ENCODE data around the gene TMCC2. TPM values are rescaled to one million over a fixed set of nuclear protein-coding genes. Genes with fewer than 3 reads are reported as not detected.
"Not testable (repeated sequence)": the region's sequence is repeated elsewhere in the genome, so short reads cannot be mapped to it uniquely, and the experiment has no call there.

The TMCC2 gene, protein sequence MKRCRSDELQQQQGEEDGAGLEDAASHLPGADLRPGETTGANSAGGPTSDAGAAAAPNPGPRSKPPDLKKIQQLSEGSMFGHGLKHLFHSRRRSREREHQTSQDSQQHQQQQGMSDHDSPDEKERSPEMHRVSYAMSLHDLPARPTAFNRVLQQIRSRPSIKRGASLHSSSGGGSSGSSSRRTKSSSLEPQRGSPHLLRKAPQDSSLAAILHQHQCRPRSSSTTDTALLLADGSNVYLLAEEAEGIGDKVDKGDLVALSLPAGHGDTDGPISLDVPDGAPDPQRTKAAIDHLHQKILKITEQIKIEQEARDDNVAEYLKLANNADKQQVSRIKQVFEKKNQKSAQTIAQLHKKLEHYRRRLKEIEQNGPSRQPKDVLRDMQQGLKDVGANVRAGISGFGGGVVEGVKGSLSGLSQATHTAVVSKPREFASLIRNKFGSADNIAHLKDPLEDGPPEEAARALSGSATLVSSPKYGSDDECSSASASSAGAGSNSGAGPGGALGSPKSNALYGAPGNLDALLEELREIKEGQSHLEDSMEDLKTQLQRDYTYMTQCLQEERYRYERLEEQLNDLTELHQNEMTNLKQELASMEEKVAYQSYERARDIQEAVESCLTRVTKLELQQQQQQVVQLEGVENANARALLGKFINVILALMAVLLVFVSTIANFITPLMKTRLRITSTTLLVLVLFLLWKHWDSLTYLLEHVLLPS
- total RNA-seq (6.1 TPM), polyA plus RNA-seq (ENCODE audit: insufficient read depth in 1 of 8, insufficient read length in 8 of 8, low replicate concordance in 1 of 8) (10 to 100 TPM in 5 of 8 donors, 1 to 10 TPM in 3; 8.0 to 13.4 (median 10.9) TPM)
- long read RNA-seq, donor 1, partial matches to known transcripts = 0 of 1 reads
- long read RNA-seq, donor 1, other reads (novel, unspliced or antisense) = 0 of 1 reads
- long read RNA-seq, donor 2 = 0 reads
- long read RNA-seq, donor 3 = 0 reads
- long read RNA-seq, donor 4, partial matches to known transcripts = 0 of 1 reads
- long read RNA-seq, donor 4, other reads (novel, unspliced or antisense) = 0 of 1 reads
- long read RNA-seq, donor 5, partial matches to known transcripts = 0 of 2 reads
- long read RNA-seq, donor 5, other reads (novel, unspliced or antisense) = 0 of 2 reads
- long read RNA-seq, donor 6, partial matches to known transcripts = 0 of 2 reads
- long read RNA-seq, donor 6, other reads (novel, unspliced or antisense) = 0 of 2 reads
- long read RNA-seq, donor 7, partial matches to known transcripts = 0 of 2 reads
- long read RNA-seq, donor 7, other reads (novel, unspliced or antisense) = 0 of 2 reads
- long read RNA-seq, donor 8 = 0 reads
- long read RNA-seq, donor 9, partial matches to known transcripts = 0 of 1 reads
- long read RNA-seq, donor 9, other reads (novel, unspliced or antisense) = 0 of 1 reads
- long read RNA-seq, donor 10 = 0 reads
- long read RNA-seq, donor 11, partial matches to known transcripts = 0 of 1 reads
- long read RNA-seq, donor 11, other reads (novel, unspliced or antisense) = 0 of 1 reads

DNA sequence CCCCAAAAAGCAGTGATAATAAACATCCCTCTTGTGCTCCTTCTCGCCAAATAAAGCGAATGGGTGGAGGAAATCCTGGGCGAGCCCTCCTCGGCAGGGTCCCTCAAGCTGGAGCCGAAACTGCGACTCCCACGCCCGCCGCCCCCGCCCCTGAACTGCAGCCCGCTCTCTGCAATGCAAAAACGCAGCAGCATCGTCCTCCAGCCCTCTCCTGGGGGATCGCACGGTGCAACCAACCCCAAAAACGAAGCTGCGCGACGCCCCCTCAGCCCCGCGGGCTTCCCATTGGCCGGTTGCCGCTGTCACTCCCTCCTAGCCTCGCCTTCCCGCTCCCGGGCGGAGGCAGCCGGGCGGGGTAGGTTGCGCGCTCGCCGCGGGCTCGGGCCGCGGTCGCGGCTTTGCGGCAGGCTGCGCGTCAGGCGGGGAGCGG is at the start of gene TMCC2:
TMCC2 (plus strand) TSS at position 363 of the 430 bp plus-strand sequence. CDS start 619 bp downstream, outside the sequence.
- H3K27ac ChIP-seq (ENCODE audit: low read length) = no peak within 1 kb of the TSS
- peak; percentile 98 for DNase-seq
- under 1% methylated on average over 40 of the region's 44 CpGs for WGBS (ENCODE audit: insufficient coverage)
- peak within 1 kb of the TSS; percentile 57 for H3K4me3 ChIP-seq (ENCODE audit: low read length)
- H3K27me3 ChIP-seq (ENCODE audit: control insufficient read depth, insufficient read depth, low read length) = peaks cover 8% of the 10 kb centered on the region
- no peaks in the 10 kb centered on the region for H3K36me3 ChIP-seq (ENCODE audit: control insufficient read depth, insufficient read depth, low read length)
- H3K9me3 ChIP-seq (replicated peaks; ENCODE audit: control insufficient read depth, low read depth, low read length) = no peaks in the 10 kb centered on the region
- peaks cover 30% of the 10 kb centered on the region for H3K4me1 ChIP-seq (ENCODE audit: control insufficient read depth, insufficient read depth, low read length)

DNA sequence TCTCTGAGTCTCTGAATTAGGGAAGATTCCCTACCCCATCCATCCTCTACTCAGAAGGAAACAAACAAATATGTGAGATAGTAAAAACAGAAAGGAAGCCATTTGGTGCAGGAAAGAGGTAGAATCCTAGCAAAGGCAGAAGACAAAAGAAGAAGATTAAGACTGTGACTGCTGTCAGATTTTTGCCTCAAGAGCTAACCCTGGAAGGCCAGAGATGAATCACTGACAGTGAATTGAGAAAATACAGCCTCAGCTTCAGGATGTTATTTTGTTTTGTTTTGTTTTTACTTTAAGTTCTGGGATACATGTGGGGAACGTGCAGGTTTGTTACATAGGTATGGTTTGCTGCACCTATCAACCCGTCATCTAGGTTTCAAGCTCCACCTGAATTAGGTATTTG is 47.9 kb upstream of the TMCC2 start:
- Histone ChIP-seq H3K4me3 (ENCODE audit: low read length) (no peak overlapping the region), H3K9me3 (replicated peaks; ENCODE audit: control insufficient read depth, low read depth, low read length) (no peaks in the 10 kb centered on the region), H3K27ac (ENCODE audit: low read length) (no peak overlapping the region), H3K4me1 (ENCODE audit: control insufficient read depth, insufficient read depth, low read length) (peaks cover 5% of the 10 kb centered on the region), H3K27me3 (ENCODE audit: control insufficient read depth, insufficient read depth, low read length) (no peaks in the 10 kb centered on the region), H3K36me3 (ENCODE audit: control insufficient read depth, insufficient read depth, low read length) (peaks cover 5% of the 10 kb centered on the region)
- WGBS (ENCODE audit: insufficient coverage) = no CpG with 5 or more reads among the region's 2 CpGs
- no peak for DNase-seq

DNA sequence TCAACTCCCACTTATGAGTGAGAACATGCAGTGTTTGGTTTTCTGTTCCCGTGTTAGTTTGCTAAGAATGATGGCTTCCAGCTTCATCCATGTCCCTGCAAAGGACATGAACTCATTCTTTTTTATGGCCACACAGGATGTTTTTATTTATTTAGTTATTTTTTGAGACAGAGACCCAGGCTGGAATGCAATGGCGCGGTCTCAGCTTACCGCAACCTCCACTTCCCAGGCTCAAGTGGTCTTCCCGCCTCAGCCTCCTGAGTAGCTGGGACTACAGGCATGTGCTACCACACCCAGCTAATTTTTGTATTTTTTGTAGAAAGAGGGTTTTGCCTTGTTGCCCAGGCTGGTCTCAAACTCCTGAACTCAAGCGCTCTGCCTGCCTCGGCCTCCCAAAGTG is 47.4 kb upstream of the TMCC2 start:
- not testable (repeated sequence) for H3K27me3 ChIP-seq (ENCODE audit: control insufficient read depth, insufficient read depth, low read length); H3K4me1 ChIP-seq (ENCODE audit: control insufficient read depth, insufficient read depth, low read length); H3K9me3 ChIP-seq (replicated peaks; ENCODE audit: control insufficient read depth, low read depth, low read length); H3K36me3 ChIP-seq (ENCODE audit: control insufficient read depth, insufficient read depth, low read length); H3K4me3 ChIP-seq (ENCODE audit: low read length); DNase-seq; H3K27ac ChIP-seq (ENCODE audit: low read length)
- 100% methylated on average over 2 of the region's 7 CpGs for WGBS (ENCODE audit: insufficient coverage)

DNA sequence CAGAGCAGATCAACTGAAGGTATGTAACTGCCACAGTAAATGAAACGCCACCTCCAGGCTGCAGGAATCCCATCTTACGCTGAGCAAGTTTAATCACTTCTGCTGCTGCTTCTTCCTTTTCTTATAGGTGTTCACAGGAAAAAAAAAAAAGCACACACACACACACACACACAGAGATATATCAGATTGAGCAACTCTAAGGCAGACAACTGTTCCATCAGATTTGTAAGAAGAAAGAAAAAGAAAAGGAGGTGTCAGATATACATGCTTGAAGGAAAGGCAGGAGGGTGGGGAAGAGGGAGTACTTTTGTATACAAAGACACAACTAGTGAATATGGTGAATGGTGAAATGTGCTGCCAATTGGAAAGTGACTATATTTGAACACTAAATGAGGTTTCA is 44.8 kb upstream of the TMCC2 start:
- Histone ChIP-seq H3K27me3 (ENCODE audit: control insufficient read depth, insufficient read depth, low read length) (no peaks in the 10 kb centered on the region), H3K36me3 (ENCODE audit: control insufficient read depth, insufficient read depth, low read length) (peaks cover 15% of the 10 kb centered on the region), H3K9me3 (replicated peaks; ENCODE audit: control insufficient read depth, low read depth, low read length) (no peaks in the 10 kb centered on the region), H3K4me3 (ENCODE audit: low read length) (no peak overlapping the region), H3K27ac (ENCODE audit: low read length) (no peak overlapping the region), H3K4me1 (ENCODE audit: control insufficient read depth, insufficient read depth, low read length) (peaks cover 4% of the 10 kb centered on the region)
- whole genome bisulfite sequencing (ENCODE audit: insufficient coverage) = 60% methylated on average over 2 of the region's 2 CpGs
- no peak for DNase-seq

DNA sequence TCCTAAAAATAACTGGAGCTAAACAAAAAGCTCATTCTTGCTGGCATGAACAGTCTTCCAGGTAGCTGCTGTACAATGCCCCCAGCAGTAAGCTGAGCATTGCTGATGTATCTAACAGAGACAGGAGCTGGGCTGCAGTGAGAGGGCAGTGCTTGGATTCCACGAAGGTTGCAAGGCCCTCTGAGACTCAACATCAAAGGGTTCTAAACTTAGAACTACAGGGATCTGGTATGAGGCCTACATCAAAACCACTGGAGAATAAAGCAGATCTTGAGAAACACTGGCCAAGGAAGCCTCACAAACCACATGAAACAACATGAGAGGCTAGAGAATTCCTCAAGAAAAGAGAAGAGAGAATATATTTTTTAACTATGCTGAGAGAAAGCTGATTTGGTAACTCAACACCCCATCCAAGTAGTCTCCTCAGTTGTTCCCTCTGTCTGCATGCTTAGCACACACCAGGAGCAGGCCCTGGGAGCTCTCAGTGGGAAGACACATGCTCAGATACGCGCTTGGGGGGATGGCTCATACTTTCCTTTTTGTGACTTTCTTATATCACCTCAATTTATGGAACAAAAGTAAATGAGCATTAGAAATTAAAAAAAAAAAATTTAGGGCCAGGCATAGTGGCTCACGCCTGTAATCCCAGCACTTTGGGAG is 43.9 kb upstream of the TMCC2 start:
- H3K4me3 ChIP-seq (ENCODE audit: low read length) = no peak overlapping the region
- peaks cover 4% of the 10 kb centered on the region for H3K4me1 ChIP-seq (ENCODE audit: control insufficient read depth, insufficient read depth, low read length)
- H3K36me3 ChIP-seq (ENCODE audit: control insufficient read depth, insufficient read depth, low read length) = peaks cover 15% of the 10 kb centered on the region
- peak overlapping the region; percentile 62 for H3K27ac ChIP-seq (ENCODE audit: low read length)
- no peaks in the 10 kb centered on the region for H3K27me3 ChIP-seq (ENCODE audit: control insufficient read depth, insufficient read depth, low read length)
- no peaks in the 10 kb centered on the region for H3K9me3 ChIP-seq (replicated peaks; ENCODE audit: control insufficient read depth, low read depth, low read length)
- 17% methylated on average over 1 of the region's 4 CpGs for WGBS (ENCODE audit: insufficient coverage)
- DNase-seq = peak; percentile 35

DNA sequence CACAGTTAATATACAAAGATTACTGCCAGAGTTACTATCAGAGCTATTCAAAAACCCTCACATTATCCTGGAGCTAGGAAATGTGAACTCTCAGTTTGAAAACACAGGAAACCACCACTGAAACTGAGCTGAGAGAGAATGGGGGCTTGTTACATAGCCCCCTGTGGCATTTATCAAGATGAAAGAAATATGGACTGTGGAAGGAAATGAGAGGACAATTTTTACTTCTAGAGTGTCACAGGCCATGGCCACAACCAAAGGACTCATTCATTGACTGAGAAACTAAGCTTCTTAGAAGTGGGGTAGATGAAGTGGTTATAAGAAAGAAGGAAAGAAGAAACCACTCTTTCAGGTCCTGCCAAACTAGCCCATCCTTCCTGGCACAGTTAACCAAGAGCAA is 41.6 kb upstream of the TMCC2 start:
- DNase-seq = no peak

DNA sequence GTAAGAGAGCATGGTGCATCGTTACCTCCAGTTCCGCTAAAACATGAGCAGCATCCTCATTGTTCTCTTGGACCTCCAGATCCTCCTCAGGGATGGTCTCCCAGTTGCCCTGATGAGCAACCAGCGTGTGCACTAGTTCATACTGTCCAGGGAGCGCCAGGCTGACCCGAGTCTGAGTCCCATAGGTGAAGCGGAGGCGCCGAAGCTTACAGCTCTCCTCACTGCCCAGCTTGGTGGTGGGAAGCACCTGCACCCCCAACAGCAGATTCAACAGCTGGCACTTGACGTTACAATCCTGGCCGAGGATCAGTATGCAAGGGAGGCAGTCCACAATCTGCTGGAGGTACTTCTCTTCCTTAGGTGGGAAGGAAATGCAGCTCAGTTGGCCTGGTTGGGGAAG is 40.3 kb upstream of the TMCC2 start:
- H3K27me3 ChIP-seq (ENCODE audit: control insufficient read depth, insufficient read depth, low read length) = no peaks in the 10 kb centered on the region
- DNase-seq = no peak
- peaks cover 15% of the 10 kb centered on the region for H3K36me3 ChIP-seq (ENCODE audit: control insufficient read depth, insufficient read depth, low read length)
- no peaks in the 10 kb centered on the region for H3K9me3 ChIP-seq (replicated peaks; ENCODE audit: control insufficient read depth, low read depth, low read length)
- 92% methylated on average over 7 of the region's 10 CpGs for WGBS (ENCODE audit: insufficient coverage)
- no peak overlapping the region for H3K4me3 ChIP-seq (ENCODE audit: low read length)
- no peak overlapping the region for H3K27ac ChIP-seq (ENCODE audit: low read length)
- H3K4me1 ChIP-seq (ENCODE audit: control insufficient read depth, insufficient read depth, low read length) = peaks cover 4% of the 10 kb centered on the region

More for the DNA sequence above, 41.6 kb upstream of the TMCC2 start:
- Histone ChIP-seq H3K36me3 (ENCODE audit: control insufficient read depth, insufficient read depth, low read length) (peaks cover 15% of the 10 kb centered on the region), H3K9me3 (replicated peaks; ENCODE audit: control insufficient read depth, low read depth, low read length) (no peaks in the 10 kb centered on the region), H3K27me3 (ENCODE audit: control insufficient read depth, insufficient read depth, low read length) (no peaks in the 10 kb centered on the region), H3K4me3 (ENCODE audit: low read length) (no peak overlapping the region), H3K4me1 (ENCODE audit: control insufficient read depth, insufficient read depth, low read length) (peaks cover 4% of the 10 kb centered on the region), H3K27ac (ENCODE audit: low read length) (no peak overlapping the region)

DNA sequence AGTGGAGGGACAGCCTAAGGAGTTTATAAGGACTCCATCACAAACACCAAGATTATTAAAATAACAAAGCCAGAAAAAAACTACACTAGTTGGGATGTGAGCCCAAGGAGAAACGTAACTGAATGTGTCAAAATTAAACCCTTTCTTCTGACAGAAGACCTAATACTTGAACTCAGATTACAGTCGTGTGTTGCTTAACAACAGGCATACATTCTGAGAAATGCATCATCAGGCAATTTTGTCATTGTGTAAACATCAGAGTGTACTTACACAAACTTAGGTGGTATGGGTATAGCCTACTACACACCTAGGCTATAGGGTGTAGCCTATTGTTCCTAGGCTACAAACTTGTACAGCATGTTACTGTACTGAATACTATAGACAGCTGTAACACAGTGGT is 39.6 kb upstream of the TMCC2 start:
- H3K4me1 ChIP-seq (ENCODE audit: control insufficient read depth, insufficient read depth, low read length) = peaks cover 4% of the 10 kb centered on the region
- no peak overlapping the region for H3K4me3 ChIP-seq (ENCODE audit: low read length)
- H3K27me3 ChIP-seq (ENCODE audit: control insufficient read depth, insufficient read depth, low read length) = no peaks in the 10 kb centered on the region
- H3K36me3 ChIP-seq (ENCODE audit: control insufficient read depth, insufficient read depth, low read length) = peaks cover 12% of the 10 kb centered on the region
- no peaks in the 10 kb centered on the region for H3K9me3 ChIP-seq (replicated peaks; ENCODE audit: control insufficient read depth, low read depth, low read length)
- WGBS (ENCODE audit: insufficient coverage) = no CpG with 5 or more reads among the region's 2 CpGs
- DNase-seq = no peak
- H3K27ac ChIP-seq (ENCODE audit: low read length) = no peak overlapping the region

DNA sequence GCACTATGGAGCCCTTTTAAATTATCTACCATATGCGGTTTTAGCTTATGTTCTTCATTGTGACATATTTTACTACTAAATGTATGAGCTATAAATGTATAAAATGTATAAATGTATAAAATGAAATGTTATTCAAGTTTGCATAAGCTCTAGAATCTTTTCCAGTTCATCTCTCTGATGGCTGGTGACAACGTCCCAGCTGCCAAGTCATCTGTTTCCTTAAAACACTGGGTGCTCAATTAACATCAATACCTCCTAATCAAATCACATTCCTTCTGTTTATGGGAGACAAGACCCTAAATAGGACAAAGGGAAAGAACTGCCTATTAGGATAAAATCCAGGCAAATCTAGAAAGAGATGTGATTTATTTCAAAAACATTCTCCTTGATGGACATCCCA is 39.1 kb upstream of the TMCC2 start:
- H3K4me3 ChIP-seq (ENCODE audit: low read length) = no peak overlapping the region
- H3K27ac ChIP-seq (ENCODE audit: low read length) = no peak overlapping the region
- no peaks in the 10 kb centered on the region for H3K9me3 ChIP-seq (replicated peaks; ENCODE audit: control insufficient read depth, low read depth, low read length)
- peaks cover 4% of the 10 kb centered on the region for H3K4me1 ChIP-seq (ENCODE audit: control insufficient read depth, insufficient read depth, low read length)
- DNase-seq = no peak
- no CpG with 5 or more reads among the region's 2 CpGs for WGBS (ENCODE audit: insufficient coverage)
- H3K27me3 ChIP-seq (ENCODE audit: control insufficient read depth, insufficient read depth, low read length) = no peaks in the 10 kb centered on the region
- peaks cover 12% of the 10 kb centered on the region for H3K36me3 ChIP-seq (ENCODE audit: control insufficient read depth, insufficient read depth, low read length)

All from muscle of leg (tissue), 16 donors.